A549 (cell line): ENCODE data around the gene SNX3. TPM values are rescaled to one million over a fixed set of nuclear protein-coding genes. Genes with fewer than 3 reads are reported as not detected.

Experiments
- ATAC-seq, 2 experiments: fragments of 200-7000 bp in 1 of 2; fragments of >200 bp in 1 of 2; cut with Nextera tagmentation in 1 of 2; cut with Tn5 transposase in 1 of 2; 3 replicates each; pipeline versions ENCODE4 v1.8.0 to v1.9.1; 2018 to 2020; ENCODE audit warnings: mild to moderate bottlenecking in 1 of 2, moderate library complexity in 1 of 2
- CTCF ChIA-PET: fragments of 300-600 bp; sonication (Branson Sonifier 250); formaldehyde crosslinking; extraction: SDS; loops from one replicate; lab custom pipeline; 2021; ENCODE audit warnings: antibody characterized with exemption, inconsistent platforms; lab: Yijun Ruan, JAX
- POLR2A ChIA-PET: fragments of 350-600 bp; formaldehyde crosslinking; extraction: SDS; loops from one replicate; lab custom pipeline; 2021; ENCODE audit warnings: antibody characterized with exemption, inconsistent platforms; lab: Yijun Ruan, JAX
- DNase-seq, 2 experiments: peaks; one replicate each; pipeline versions ENCODE4 v3.0.0 to v3.0.0-alpha.2; 2011 to 2016; ENCODE audit warnings: low read depth in 1 of 2, low spot score in 1 of 2
- FAIRE-seq: peaks from 2 replicates; lab custom pipeline; 2011; peaks lifted over from hg19 to GRCh38; lab: Jason Lieb, UNC
- H3K27ac ChIP-seq, 2 experiments: fragments of >200 bp; sonication (Bioruptor Twin); formaldehyde crosslinking; 3 replicates each; pipeline ENCODE4 v1.5.1; 2016 to 2017
- H3K4me1 ChIP-seq: fragments of >200 bp; sonication (Bioruptor Twin); formaldehyde crosslinking; 3 replicates; pipeline ENCODE4 v1.6.1; 2016
- H3K4me2 ChIP-seq: fragments of >200 bp; sonication (Bioruptor Twin); formaldehyde crosslinking; 3 replicates; pipeline ENCODE4 v1.6.1; 2016
- H3K4me3 ChIP-seq: fragments of >200 bp; sonication (Bioruptor Twin); formaldehyde crosslinking; 3 replicates; pipeline ENCODE4 v1.5.1; 2016
- H3K9me3 ChIP-seq: fragments of >200 bp; sonication (Bioruptor Twin); formaldehyde crosslinking; 3 replicates; pipeline ENCODE4 v1.6.1; 2016
- CEBPB ChIP-seq, 2 experiments: fragments of >200 bp in 1 of 2; sonication (Bioruptor Twin) in 1 of 2; formaldehyde crosslinking in 1 of 2; IDR thresholded peaks; 2 replicates each; pipeline ENCODE4 v1.6.1; 2012 to 2016
- CHD4 ChIP-seq: fragments of 200-600 bp; sonication (generic); IDR thresholded peaks from 2 replicates; pipeline ENCODE4 v1.6.1; 2016; ENCODE audit warnings: antibody characterized with exemption, mild to moderate bottlenecking, borderline replicate concordance
- EHF ChIP-seq: fragments of 250-450 bp; sonication (Bioruptor Pico); IDR thresholded peaks from 2 replicates; pipeline ENCODE4 v1.5.0; 2020; ENCODE audit warnings: mild to moderate bottlenecking
- EP300 ChIP-seq, 2 experiments: fragments of >200 bp; sonication (Bioruptor Twin); formaldehyde crosslinking; IDR thresholded peaks; 2 replicates in 1 of 2; 3 replicates in 1 of 2; pipeline ENCODE4 v1.6.1; 2016 to 2017
- FOSB ChIP-seq: fragments of 250-450 bp; sonication (Bioruptor Pico); IDR thresholded peaks from 2 replicates; pipeline ENCODE4 v1.5.0; 2020; ENCODE audit warnings: mild to moderate bottlenecking, moderate library complexity
- FOSL2 ChIP-seq, 2 experiments: fragments of 450-650 bp in 1 of 2; fragments of >200 bp in 1 of 2; sonication (Bioruptor Twin) in 1 of 2; formaldehyde crosslinking; IDR thresholded peaks; 2 replicates each; pipeline versions ENCODE4 v1.5.0 to v1.6.1; 2016 to 2020; ENCODE audit warnings: mild to moderate bottlenecking in 1 of 2, moderate library complexity in 1 of 2
- HOXA7 ChIP-seq: fragments of 250-450 bp; sonication (Bioruptor Pico); IDR thresholded peaks from 2 replicates; pipeline ENCODE4 v1.5.0; 2020; ENCODE audit warnings: mild to moderate bottlenecking, moderate library complexity
- JUN ChIP-seq, 2 experiments: fragments of >200 bp; sonication (Bioruptor Twin); formaldehyde crosslinking; IDR thresholded peaks; 2 replicates in 1 of 2; 3 replicates in 1 of 2; pipeline ENCODE4 v1.6.1; 2016 to 2017
- JUNB ChIP-seq: fragments of >200 bp; sonication (Bioruptor Twin); formaldehyde crosslinking; IDR thresholded peaks from 2 replicates; pipeline ENCODE4 v1.6.1; 2016
- KDM1A ChIP-seq: fragments of 200-600 bp; sonication (generic); IDR thresholded peaks from 2 replicates; pipeline ENCODE4 v1.6.1; 2016; ENCODE audit warnings: low read depth, mild to moderate bottlenecking
- KDM5A ChIP-seq: fragments of 200-600 bp; sonication (generic); IDR thresholded peaks from 2 replicates; pipeline ENCODE4 v1.6.1; 2016; ENCODE audit warnings: antibody characterized with exemption, mild to moderate bottlenecking
- NFE2L2 ChIP-seq: fragments of 150-350 bp; conservative IDR thresholded peaks from 2 replicates; pipeline ENCODE4 v1.6.1; 2014; ENCODE audit warnings: low read length
- PHF8 ChIP-seq: fragments of 200-600 bp; sonication (generic); IDR thresholded peaks from 2 replicates; pipeline ENCODE4 v1.6.1; 2016; ENCODE audit warnings: low read depth, mild to moderate bottlenecking, antibody characterized with exemption, moderate library complexity, borderline replicate concordance
- POLR2A ChIP-seq: IDR thresholded peaks from 2 replicates; pipeline ENCODE4 v1.6.1; 2012; ENCODE audit warnings: mild to moderate bottlenecking, low read length
- RARB ChIP-seq: fragments of 250-450 bp; sonication (Bioruptor Pico); IDR thresholded peaks from 2 replicates; pipeline ENCODE4 v1.8.0; 2021; ENCODE audit warnings: mild to moderate bottlenecking, moderate library complexity
- RFX5 ChIP-seq: fragments of 450-650 bp; IDR thresholded peaks from 2 replicates; pipeline ENCODE4 v1.7.1; 2014; ENCODE audit warnings: antibody characterized with exemption, mild to moderate bottlenecking, moderate library complexity
- RNF2 ChIP-seq: fragments of 200-600 bp; sonication (generic); IDR thresholded peaks from 2 replicates; pipeline ENCODE4 v1.6.1; 2016; ENCODE audit warnings: low read depth, mild to moderate bottlenecking, antibody characterized with exemption, moderate library complexity, borderline replicate concordance
- SREBF2 ChIP-seq: fragments of 450-650 bp; IDR thresholded peaks from 2 replicates; pipeline ENCODE4 v1.6.1; 2014; ENCODE audit warnings: mild to moderate bottlenecking, moderate library complexity
- TFCP2L1 ChIP-seq: fragments of 250-450 bp; sonication (Bioruptor Pico); IDR thresholded peaks from 2 replicates; pipeline ENCODE4 v1.5.0; 2021; ENCODE audit warnings: mild to moderate bottlenecking
- ZC3H11A ChIP-seq: fragments of 450-650 bp; IDR thresholded peaks from 2 replicates; pipeline ENCODE4 v1.6.1; 2014; ENCODE audit warnings: antibody characterized with exemption, mild to moderate bottlenecking
- WGBS: methylation state at CpG from one replicate; pipeline ENCODE4 v1.1.6; 2017; ENCODE audit errors: missing lambda C conversion rate; 5-methylcytosine and 5-hydroxymethylcytosine counted together
- polyA plus RNA-seq, 4 experiments: library from polyadenylated mRNA; depleted of rRNA in 3 of 4; stranded (reverse); fragments of >200 nt; fragmentation: RNase III in 1 of 4; extraction: RNeasy Plus Mini Kit Qiagen cat#74134 plus additional on column Dnase treatment in 1 of 4; gene quantifications; 2 replicates in 3 of 4; 3 replicates in 1 of 4; pipeline ENCODE4 v1.2.3, GENCODE V29; 2011 to 2017
- TF ChIP-seq, protein P1 (sequence below): IDR thresholded peaks from 2 replicates; pipeline ENCODE4 v1.6.1; 2012
- TF ChIP-seq, protein P2 (sequence below): fragments of 250-450 bp; sonication (Bioruptor Pico); IDR thresholded peaks from 2 replicates; pipeline ENCODE4 v1.5.0; 2021; ENCODE audit warnings: mild to moderate bottlenecking, moderate library complexity, borderline replicate concordance

SNX3 gene
- polyA plus RNA-seq, 2 of the 4 experiments (the other 2 are of a cell fraction), result 106 to 214 TPM

DNA sequence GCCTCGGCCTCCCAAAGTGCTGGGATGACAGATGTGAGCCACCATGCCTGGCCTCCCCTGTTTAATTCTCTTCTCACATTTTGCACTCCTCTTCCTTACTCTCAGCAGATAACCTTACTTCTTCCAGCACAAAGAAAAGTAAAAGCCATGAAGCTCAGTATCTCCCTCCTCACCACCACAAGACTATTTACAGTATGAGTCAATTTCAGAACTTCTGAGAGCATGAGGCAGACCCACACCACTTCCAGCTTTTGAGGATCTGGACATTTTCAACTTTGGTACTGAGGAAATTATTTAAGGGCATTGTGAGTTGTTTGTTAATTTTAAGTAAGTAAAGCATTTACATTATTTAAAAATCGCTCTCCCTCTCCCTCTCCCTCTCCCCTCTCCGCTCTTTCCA is 8.0 kb upstream of the SNX3 start:
- Histone ChIP-seq H3K4me1 (no peaks in the 10 kb centered on the region), H3K4me2 (no peak overlapping the region), H3K27ac (no peak overlapping the region), H3K9me3 (no peaks in the 10 kb centered on the region), H3K4me3 (no peak overlapping the region)
- CTCF ChIA-PET, result interaction anchor here (0.9 kb wide), 1 partner anchor 13 kb away, joined by 3 read pairs; no protein-coding TSS in a partner anchor
- TF ChIP-seq SREBF2 (no peak), CHD4 (no peak), CEBPB (IDR thresholded peaks at IDR 0.05) (no peak), KDM1A (no peak), FOSB (CRISPR knock-in tag) (no peak), KDM5A (no peak), JUN (IDR thresholded peaks at IDR 0.05) (no peak), JUNB (no peak), NFE2L2 (no peak), HOXA7 (no peak), RNF2 (no peak), EHF (CRISPR knock-in tag) (no peak), ZC3H11A (no peak), POLR2A (no peak), EP300 (IDR thresholded peaks at IDR 0.05) (no peak), RFX5 (no peak)
- TF ChIP-seq, protein P1, sequence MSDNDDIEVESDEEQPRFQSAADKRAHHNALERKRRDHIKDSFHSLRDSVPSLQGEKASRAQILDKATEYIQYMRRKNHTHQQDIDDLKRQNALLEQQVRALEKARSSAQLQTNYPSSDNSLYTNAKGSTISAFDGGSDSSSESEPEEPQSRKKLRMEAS, result no peak
- TF ChIP-seq, protein P2, sequence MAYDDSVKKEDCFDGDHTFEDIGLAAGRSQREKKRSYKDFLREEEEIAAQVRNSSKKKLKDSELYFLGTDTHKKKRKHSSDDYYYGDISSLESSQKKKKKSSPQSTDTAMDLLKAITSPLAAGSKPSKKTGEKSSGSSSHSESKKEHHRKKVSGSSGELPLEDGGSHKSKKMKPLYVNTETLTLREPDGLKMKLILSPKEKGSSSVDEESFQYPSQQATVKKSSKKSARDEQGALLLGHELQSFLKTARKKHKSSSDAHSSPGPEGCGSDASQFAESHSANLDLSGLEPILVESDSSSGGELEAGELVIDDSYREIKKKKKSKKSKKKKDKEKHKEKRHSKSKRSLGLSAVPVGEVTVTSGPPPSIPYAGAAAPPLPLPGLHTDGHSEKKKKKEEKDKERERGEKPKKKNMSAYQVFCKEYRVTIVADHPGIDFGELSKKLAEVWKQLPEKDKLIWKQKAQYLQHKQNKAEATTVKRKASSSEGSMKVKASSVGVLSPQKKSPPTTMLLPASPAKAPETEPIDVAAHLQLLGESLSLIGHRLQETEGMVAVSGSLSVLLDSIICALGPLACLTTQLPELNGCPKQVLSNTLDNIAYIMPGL (CRISPR knock-in tag), result no peak
- DNase-seq (no peak), FAIRE-seq (no peak), ATAC-seq (no peak)
- 79% methylated on average over 3 of the region's 3 CpGs for WGBS
- POLR2A ChIA-PET, result no interaction called here

DNA sequence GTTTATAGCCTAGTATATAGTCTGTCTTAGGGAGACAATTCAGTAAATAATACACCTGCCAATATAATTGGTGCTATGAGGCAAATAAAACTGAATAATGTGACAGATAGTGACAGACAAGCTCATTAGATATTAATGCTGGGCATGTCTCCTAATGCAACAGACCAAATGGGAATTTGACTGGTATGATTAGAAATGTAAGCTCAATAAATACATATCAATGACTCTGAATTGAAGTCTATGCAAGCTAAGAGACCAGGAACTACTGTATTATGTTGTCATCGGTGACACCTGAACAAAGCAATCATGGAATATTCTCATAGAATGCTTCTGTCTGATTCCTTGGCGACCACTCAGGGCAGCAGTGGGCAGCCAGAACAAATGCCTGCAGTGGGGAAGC is 2.5 kb upstream of the SNX3 start:
- CTCF ChIA-PET, result interaction anchor here (1.0 kb wide), 1 partner anchor 12 kb away, joined by 3 read pairs; no protein-coding TSS in a partner anchor
- TF ChIP-seq FOSB (CRISPR knock-in tag), result no peak
- TF ChIP-seq TFCP2L1 (CRISPR knock-in tag), result no peak
- TF ChIP-seq PHF8, result no peak
- H3K27ac ChIP-seq, result no peak overlapping the region
- ATAC-seq, result no peak
- H3K4me3 ChIP-seq, result no peak overlapping the region
- no peak for DNase-seq
- no peaks in the 10 kb centered on the region for H3K9me3 ChIP-seq
- 83% methylated on average over 2 of the region's 2 CpGs for WGBS
- H3K4me2 ChIP-seq, result no peak overlapping the region
- no peak for FAIRE-seq
- peaks cover 6% of the 10 kb centered on the region; the same call in 1 of the 3 replicates for H3K4me1 ChIP-seq
- POLR2A ChIA-PET, result no interaction called here

DNA sequence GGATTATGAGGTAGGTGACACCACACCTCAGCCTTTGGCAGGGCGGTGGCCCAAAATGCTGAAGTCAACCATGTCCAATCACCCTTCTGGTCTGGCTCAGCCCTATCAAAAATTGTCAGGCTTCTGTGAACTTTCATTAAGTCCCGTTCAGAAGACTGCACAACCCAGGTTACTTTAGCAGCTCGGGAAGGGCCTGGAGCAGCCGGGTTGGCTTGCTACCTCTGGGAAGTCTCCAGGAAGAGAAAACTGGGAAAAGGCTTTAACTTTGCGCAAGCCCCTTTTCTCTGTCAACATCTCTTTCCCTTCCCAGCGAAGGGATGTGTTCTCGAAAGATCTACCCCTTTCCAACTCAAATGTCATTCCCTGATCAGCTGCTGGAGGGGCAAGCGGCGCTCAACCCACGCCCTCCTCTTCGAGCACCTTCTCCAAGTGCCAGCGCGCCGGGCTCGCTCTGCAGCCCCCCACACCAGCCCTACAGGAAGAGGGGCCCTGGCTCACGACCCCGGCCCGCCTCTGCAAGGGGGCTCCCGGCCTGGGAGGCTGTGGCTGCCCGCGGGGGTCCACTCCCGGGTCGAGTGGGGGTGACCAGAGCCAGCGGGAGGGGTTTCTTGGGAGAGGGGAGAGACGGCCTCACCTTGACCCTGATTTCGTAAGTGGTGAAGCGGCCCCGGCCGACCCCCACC is 573 bp downstream of the SNX3 start:
- Histone ChIP-seq H3K27ac (peak overlapping the region; percentile 96 to 98), H3K9me3 (no peaks in the 10 kb centered on the region), H3K4me3 (peak overlapping the region; percentile 94), H3K4me1 (peaks cover 6% of the 10 kb centered on the region; the same call in 1 of the 3 replicates), H3K4me2 (peak overlapping the region; percentile 77)
- ATAC-seq (peak; percentile 41 to 64; a peak in 5 of 6 replicates), DNase-seq (peak; percentile 27), FAIRE-seq (no peak)
- 2% methylated on average over 11 of the region's 29 CpGs for WGBS
- ChIA-PET CTCF (interaction anchor here (0.6 to 1.0 kb wide), 2 partner anchors 235 to 280 kb away, joined by 3 to 4 read pairs; no protein-coding TSS in a partner anchor), POLR2A (interaction anchor here (2.0 kb wide), 1 partner anchor 35 kb away, joined by 16 read pairs; the partner anchor contains the start of gene AFG1L)
- TF ChIP-seq NFE2L2 (no peak), KDM5A (no peak), PHF8 (0 out of 2 replicates have a peak, but pooled peaks have one; percentile 26), RARB (CRISPR knock-in tag) (no peak), FOSL2 (IDR thresholded peaks at IDR 0.05) (no peak), FOSL2 (CRISPR knock-in tag; IDR thresholded peaks at IDR 0.05) (no peak), JUNB (no peak)
